GM12874 (cell line): ENCODE measurements around the gene SLCO4A1.

Source experiments
- TF ChIP-seq, protein P1 (sequence below): IDR thresholded peaks from 2 replicates; pipeline ENCODE4 v1.5.1; 2011; ENCODE audit warnings: low read depth, mild to moderate bottlenecking, control low read depth, low read length, moderate library complexity; ENCODE audit not compliant: insufficient read depth

The SLCO4A1 gene

DNA sequence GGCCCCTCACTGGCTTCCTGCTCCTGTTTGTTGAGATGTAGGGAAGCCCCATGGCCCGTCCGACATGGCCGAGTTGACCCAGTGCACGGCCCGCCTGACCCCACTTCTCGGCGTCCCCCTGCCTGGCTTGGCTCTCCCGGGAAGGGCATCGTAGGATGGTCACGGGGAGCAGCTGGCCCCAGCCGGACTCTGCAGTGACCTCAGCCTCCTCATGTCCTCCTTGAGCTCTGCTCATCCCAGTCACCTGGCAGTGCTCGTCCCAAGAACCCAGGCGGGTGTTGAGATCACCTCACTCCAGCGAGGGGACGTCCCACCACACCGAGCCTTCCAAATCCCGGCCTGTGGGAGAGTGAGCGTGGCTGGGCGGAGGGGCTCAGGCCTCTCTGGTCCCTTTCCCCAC, 15.7 kb downstream of the SLCO4A1 start:
- TF ChIP-seq, protein P1, sequence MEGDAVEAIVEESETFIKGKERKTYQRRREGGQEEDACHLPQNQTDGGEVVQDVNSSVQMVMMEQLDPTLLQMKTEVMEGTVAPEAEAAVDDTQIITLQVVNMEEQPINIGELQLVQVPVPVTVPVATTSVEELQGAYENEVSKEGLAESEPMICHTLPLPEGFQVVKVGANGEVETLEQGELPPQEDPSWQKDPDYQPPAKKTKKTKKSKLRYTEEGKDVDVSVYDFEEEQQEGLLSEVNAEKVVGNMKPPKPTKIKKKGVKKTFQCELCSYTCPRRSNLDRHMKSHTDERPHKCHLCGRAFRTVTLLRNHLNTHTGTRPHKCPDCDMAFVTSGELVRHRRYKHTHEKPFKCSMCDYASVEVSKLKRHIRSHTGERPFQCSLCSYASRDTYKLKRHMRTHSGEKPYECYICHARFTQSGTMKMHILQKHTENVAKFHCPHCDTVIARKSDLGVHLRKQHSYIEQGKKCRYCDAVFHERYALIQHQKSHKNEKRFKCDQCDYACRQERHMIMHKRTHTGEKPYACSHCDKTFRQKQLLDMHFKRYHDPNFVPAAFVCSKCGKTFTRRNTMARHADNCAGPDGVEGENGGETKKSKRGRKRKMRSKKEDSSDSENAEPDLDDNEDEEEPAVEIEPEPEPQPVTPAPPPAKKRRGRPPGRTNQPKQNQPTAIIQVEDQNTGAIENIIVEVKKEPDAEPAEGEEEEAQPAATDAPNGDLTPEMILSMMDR, result no peak

DNA sequence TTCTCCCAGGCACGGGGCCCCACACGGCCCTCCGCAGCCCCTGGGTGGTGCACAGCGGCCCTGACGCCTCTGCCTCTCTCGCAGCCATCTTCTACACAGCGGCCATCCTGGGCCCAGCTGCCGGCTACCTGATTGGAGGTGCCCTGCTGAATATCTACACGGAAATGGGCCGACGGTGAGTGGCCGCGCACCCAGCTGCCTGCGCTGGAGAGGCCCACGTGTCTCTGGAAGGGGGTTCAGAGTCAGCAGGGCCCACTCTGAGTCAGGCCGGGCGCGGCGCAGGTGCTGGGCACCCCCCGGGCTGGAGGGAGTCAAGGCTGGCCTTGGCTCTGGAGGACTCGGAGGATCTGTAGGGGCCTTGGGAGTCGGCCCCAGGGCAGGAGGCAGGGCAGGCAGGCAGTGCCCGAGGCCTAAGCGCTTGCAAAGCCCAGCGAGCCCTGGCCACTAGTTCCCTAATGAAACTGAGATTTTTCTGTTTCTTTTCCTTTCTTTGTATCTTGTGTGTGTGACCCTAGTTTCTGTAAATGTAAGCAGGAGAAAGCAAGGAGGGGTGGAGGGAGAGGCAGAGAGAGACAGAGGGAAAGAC, 16.4 kb downstream of the SLCO4A1 start:
- TF ChIP-seq, protein P1, result no peak

DNA sequence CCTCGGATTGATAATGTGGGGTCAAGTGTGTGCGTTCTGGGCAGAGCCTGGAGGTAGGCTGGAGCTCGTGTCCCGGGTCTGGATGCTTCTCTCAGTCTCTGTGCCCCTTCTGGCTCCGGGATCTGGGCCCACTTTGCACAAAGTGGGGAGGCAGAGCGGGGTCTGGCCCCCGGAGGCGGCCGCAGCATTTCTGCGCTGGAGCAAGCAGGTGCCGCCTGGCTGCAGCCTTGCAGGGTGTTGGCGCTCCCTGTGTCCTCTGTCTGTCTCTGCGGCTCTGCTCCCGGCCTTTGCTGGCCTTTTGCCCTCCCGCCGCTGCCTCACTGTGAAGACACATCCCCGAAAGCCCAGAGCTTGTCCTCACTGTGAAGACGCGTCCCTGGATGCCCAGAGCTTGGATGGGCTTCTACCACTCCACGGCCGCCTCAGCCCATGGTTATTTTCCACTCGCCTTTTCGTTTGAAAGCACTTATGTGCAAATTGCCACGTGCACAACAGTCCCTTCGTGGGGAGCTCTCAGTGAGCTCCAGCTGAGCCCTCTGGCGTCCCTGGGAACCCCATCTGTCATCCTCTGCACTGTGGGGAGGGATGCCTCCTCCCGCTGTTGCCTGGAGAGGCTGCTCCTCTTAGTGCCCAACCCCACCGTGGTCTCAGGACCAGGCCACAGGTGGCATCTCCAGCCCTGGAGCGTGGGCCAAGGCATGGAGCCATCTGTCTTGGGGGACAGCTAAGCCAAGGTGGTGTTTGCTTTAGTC, 17.4 kb downstream of the SLCO4A1 start:
- TF ChIP-seq, protein P1, result no peak

DNA sequence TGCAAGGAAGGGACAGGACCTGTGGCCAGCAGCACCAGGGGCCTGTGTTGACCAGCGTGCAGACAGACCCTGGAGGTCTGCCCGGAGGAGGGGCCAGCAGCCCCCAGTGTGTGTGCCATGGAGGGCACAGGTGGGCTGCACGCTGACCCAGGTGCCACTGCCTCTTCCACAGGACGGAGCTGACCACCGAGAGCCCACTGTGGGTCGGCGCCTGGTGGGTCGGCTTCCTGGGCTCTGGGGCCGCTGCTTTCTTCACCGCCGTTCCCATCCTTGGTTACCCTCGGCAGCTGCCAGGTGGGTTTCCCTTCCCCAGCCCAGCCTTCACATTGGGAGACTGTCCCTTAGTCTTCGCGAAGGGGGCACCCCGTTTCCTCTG, 17.9 kb downstream of the SLCO4A1 start:
- TF ChIP-seq, protein P1, result no peak

DNA sequence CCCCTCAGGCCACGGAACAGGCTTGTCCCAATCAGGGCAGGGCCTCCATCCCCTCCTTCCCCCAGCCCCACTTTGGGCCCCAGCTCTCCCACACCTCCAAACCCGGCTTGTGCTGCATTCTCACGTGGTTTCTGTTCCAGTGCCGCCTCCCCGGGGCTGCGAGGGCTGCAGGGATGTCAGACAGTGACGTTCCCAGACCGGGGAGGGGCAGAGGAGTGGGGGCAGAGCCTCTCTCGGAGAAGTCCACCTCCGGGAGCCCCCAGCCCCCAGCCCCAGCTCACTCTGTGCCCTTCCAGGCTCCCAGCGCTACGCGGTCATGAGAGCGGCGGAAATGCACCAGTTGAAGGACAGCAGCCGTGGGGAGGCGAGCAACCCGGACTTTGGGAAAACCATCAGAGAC, 18.5 kb downstream of the SLCO4A1 start:
- TF ChIP-seq, protein P1, result no peak

DNA sequence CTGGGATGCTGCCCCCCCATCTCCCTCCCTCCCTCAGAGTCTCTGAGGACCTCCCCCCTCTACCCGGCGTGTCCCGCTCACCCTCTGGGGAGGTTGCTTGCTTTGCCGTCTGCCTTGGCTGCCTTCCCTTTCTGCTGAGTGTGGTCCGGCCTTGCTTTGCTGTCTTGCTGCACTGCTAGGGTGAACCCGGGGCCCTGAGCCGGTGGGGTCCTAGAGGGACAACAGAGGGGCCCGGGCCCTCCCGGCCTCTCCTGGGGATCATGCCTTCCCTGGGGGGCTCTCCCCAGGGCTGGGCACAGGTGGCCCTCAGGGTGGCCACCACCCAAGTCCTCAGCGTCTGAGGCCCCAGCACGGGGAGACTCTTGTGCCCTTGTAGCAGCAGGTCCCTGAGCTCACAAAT, 19.3 kb downstream of the SLCO4A1 start:
- TF ChIP-seq, protein P1, result no peak

DNA sequence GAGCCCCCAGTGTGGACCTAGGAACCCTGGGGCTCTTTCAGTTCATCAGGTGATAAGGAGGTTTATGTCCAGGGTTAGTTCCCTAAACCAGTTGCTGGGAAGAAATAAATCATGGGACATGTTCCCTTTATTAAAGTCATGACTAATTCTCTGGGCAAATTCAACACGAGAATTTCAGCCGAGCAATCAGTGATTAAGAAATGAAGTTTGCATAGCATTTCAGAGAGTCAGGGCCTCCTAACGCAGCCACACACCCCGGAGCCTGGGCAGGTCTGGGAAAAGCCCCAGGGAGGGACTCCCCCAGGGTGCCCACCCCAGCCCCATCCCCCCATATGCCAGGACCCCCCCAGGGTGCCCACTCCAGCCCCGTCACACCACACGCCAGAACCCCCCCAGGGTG, 20.1 kb downstream of the SLCO4A1 start:
- TF ChIP-seq, protein P1, result no peak
